ENCODE results near the gene ECI2. TPM values are rescaled to one million over a fixed set of nuclear protein-coding genes. Genes with fewer than 3 reads are reported as not detected.

Gene ECI2
- total and polyA plus RNA-seq, 10 of the 15 experiments (the other 5 are each of a cell fraction or from before 2014, with no cell fraction given) = 38.7 to 129 (median 60.1) TPM

GRCh38 chr6:4130357-4130987 is 4.9 kb downstream of the ECI2 start:
- intact Hi-C loops (cut with micrococcal nuclease; ENCODE audit: unreplicated experiment) = no loop called here
- POLR2A ChIA-PET = no interaction called here
- Histone ChIP-seq H3K9me3 (replicated peaks; ENCODE audit: control insufficient read depth, insufficient read depth, low read length) (no peaks in the 10 kb centered on the region), H3K9ac (ENCODE audit: control insufficient read depth, insufficient read depth, low read length) (no peak overlapping the region), H2AFZ (ENCODE audit: control insufficient read depth, low read depth, low read length) (no peak overlapping the region), H3K79me2 (ENCODE audit: control insufficient read depth, insufficient read depth, low read length) (peaks cover 8% of the 10 kb centered on the region), H3K4me1 (ENCODE audit: control insufficient read depth, insufficient read depth, low read length) (peaks cover 3% of the 10 kb centered on the region), H3K36me3 (ENCODE audit: control insufficient read depth in 2 of 2, insufficient read depth in 2 of 2, low read length in 1 of 2) (peaks cover 0 to 8% of the 10 kb centered on the region in 2 experiments; a peak in 3 of 4 replicates), H4K20me1 (ENCODE audit: control insufficient read depth, insufficient read depth) (no peaks in the 10 kb centered on the region), H3K4me2 (ENCODE audit: control insufficient read depth, insufficient read depth) (no peak overlapping the region), H3K27ac (ENCODE audit: control insufficient read depth, insufficient read depth) (no peak overlapping the region), H3K4me3 (no peak overlapping the region), H3K27me3 (replicated peaks in 1 of 2; ENCODE audit: control insufficient read depth in 2 of 2, insufficient read depth in 2 of 2, low read length in 1 of 2) (no peaks in the 10 kb centered on the region)
- ATAC-seq = no peak
- no peak for DNase-seq (ENCODE audit: low read depth, low spot score)
- in situ Hi-C loops (cut with MboI) = no loop called here
- 97% methylated on average over 5 of the region's 5 CpGs for WGBS (ENCODE audit: insufficient coverage, insufficient replicate concordance, low lambda C conversion rate, missing lambda C conversion rate)
- CTCF ChIA-PET = no interaction called here
- no peak for FAIRE-seq
- SMC1A ChIA-PET (ENCODE audit: uncharacterized antibody, unreplicated experiment) = interaction anchor here (1.3 kb wide), 1 partner anchor 213 kb away, joined by 3 read pairs; no protein-coding TSS in a partner anchor
- RAD21 ChIA-PET (ENCODE audit: unreplicated experiment) = no interaction called here
- BruUV-seq (replicated peaks) = no TSS peak
- no peak for TF ChIP-seq PAX8 (IDR thresholded peaks at IDR 0.05)
- no peak for TF ChIP-seq MEF2A (IDR thresholded peaks at IDR 0.05; ENCODE audit: insufficient read depth, low read depth, low read length)
- TF ChIP-seq SMAD5 (IDR thresholded peaks at IDR 0.05; ENCODE audit: low read depth) = no peak
- no peak for TF ChIP-seq BHLHE40 (IDR thresholded peaks at IDR 0.05; ENCODE audit: borderline replicate concordance in 1 of 2, low read depth in 2 of 2, low read length in 1 of 2)
- TF ChIP-seq, protein P1, sequence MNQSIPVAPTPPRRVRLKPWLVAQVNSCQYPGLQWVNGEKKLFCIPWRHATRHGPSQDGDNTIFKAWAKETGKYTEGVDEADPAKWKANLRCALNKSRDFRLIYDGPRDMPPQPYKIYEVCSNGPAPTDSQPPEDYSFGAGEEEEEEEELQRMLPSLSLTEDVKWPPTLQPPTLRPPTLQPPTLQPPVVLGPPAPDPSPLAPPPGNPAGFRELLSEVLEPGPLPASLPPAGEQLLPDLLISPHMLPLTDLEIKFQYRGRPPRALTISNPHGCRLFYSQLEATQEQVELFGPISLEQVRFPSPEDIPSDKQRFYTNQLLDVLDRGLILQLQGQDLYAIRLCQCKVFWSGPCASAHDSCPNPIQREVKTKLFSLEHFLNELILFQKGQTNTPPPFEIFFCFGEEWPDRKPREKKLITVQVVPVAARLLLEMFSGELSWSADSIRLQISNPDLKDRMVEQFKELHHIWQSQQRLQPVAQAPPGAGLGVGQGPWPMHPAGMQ (IDR thresholded peaks at IDR 0.05; ENCODE audit: borderline replicate concordance) = no peak
- TF ChIP-seq RCOR1 (conservative IDR thresholded peaks at IDR 0.05; ENCODE audit: low read depth, low read length) = no peak
- no peak for TF ChIP-seq RUNX3 (IDR thresholded peaks at IDR 0.05; ENCODE audit: low read length)
- TF ChIP-seq PRDM15 (CRISPR knock-in tag; IDR thresholded peaks at IDR 0.05) = no peak
- TF ChIP-seq, protein P2, sequence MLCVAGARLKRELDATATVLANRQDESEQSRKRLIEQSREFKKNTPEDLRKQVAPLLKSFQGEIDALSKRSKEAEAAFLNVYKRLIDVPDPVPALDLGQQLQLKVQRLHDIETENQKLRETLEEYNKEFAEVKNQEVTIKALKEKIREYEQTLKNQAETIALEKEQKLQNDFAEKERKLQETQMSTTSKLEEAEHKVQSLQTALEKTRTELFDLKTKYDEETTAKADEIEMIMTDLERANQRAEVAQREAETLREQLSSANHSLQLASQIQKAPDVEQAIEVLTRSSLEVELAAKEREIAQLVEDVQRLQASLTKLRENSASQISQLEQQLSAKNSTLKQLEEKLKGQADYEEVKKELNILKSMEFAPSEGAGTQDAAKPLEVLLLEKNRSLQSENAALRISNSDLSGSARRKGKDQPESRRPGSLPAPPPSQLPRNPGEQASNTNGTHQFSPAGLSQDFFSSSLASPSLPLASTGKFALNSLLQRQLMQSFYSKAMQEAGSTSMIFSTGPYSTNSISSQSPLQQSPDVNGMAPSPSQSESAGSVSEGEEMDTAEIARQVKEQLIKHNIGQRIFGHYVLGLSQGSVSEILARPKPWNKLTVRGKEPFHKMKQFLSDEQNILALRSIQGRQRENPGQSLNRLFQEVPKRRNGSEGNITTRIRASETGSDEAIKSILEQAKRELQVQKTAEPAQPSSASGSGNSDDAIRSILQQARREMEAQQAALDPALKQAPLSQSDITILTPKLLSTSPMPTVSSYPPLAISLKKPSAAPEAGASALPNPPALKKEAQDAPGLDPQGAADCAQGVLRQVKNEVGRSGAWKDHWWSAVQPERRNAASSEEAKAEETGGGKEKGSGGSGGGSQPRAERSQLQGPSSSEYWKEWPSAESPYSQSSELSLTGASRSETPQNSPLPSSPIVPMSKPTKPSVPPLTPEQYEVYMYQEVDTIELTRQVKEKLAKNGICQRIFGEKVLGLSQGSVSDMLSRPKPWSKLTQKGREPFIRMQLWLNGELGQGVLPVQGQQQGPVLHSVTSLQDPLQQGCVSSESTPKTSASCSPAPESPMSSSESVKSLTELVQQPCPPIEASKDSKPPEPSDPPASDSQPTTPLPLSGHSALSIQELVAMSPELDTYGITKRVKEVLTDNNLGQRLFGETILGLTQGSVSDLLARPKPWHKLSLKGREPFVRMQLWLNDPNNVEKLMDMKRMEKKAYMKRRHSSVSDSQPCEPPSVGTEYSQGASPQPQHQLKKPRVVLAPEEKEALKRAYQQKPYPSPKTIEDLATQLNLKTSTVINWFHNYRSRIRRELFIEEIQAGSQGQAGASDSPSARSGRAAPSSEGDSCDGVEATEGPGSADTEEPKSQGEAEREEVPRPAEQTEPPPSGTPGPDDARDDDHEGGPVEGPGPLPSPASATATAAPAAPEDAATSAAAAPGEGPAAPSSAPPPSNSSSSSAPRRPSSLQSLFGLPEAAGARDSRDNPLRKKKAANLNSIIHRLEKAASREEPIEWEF (IDR thresholded peaks at IDR 0.05; ENCODE audit: insufficient replicate concordance, low read depth, low read length) = no peak
- no peak for TF ChIP-seq RFX5 (IDR thresholded peaks at IDR 0.05; ENCODE audit: low read depth, low read length)
